GM12864 (cell line): ENCODE results near the gene PSMD14.
"Not testable (repeated sequence)": the region's sequence is repeated elsewhere in the genome, so short reads cannot be mapped to it uniquely, and the experiment has no call there.

Experiments used
- DNase-seq: peaks from one replicate; pipeline ENCODE4 v3.0.0-alpha.2; 2011; ENCODE audit warnings: low read depth
- H3K4me3 ChIP-seq: 2 replicates; pipeline ENCODE4 v1.5.1; 2011; ENCODE audit warnings: mild to moderate bottlenecking, low read depth, low read length, control low read depth
- CTCF ChIP-seq: IDR thresholded peaks from 2 replicates; pipeline ENCODE4 v1.5.1; 2011; ENCODE audit warnings: low read depth, mild to moderate bottlenecking, moderate library complexity, low read length, control low read depth, inconsistent platforms; ENCODE audit errors: missing control alignments

Gene PSMD14

GRCh38 chr2:161308178-161308955 lies at the start of gene PSMD14:
Gene PSMD14, plus strand, starts transcription at chr2:161308425. Its CDS starts 10,401 bp downstream, at chr2:161318826.
- H3K4me3 ChIP-seq = peak within 1 kb of the TSS; percentile 76
- peak; percentile 84 for DNase-seq
- TF ChIP-seq CTCF = no peak

GRCh38 chr2:161265874-161266273 lies 42.4 kb upstream of the PSMD14 start:
- TF ChIP-seq CTCF = no peak
- H3K4me3 ChIP-seq = no peak overlapping the region
- DNase-seq = no peak

GRCh38 chr2:161269111-161269510 lies 39.1 kb upstream of the PSMD14 start:
- no peak for TF ChIP-seq CTCF

GRCh38 chr2:161273038-161273760 lies 35.0 kb upstream of the PSMD14 start:
- H3K4me3 ChIP-seq = no peak overlapping the region
- DNase-seq = peak; percentile 53
- TF ChIP-seq CTCF = peak; percentile 57

More at GRCh38 chr2:161269111-161269510, 39.1 kb upstream of the PSMD14 start:
- no peak for DNase-seq
- H3K4me3 ChIP-seq = no peak overlapping the region

GRCh38 chr2:161278564-161279229 lies 29.5 kb upstream of the PSMD14 start:
- DNase-seq, H3K4me3 ChIP-seq: not testable (repeated sequence)

GRCh38 chr2:161279230-161279815 lies 28.9 kb upstream of the PSMD14 start:
- not testable (repeated sequence) for DNase-seq, H3K4me3 ChIP-seq

GRCh38 chr2:161280906-161281323 lies 27.3 kb upstream of the PSMD14 start:
- DNase-seq, H3K4me3 ChIP-seq: not testable (repeated sequence)

GRCh38 chr2:161281615-161282310 lies 26.5 kb upstream of the PSMD14 start:
- not testable (repeated sequence) for H3K4me3 ChIP-seq

GRCh38 chr2:161282311-161282644 lies 25.9 kb upstream of the PSMD14 start:
- H3K4me3 ChIP-seq, DNase-seq: not testable (repeated sequence)

More at GRCh38 chr2:161281615-161282310, 26.5 kb upstream of the PSMD14 start:
- DNase-seq = not testable (repeated sequence)
